K562 (cell line): ENCODE measurements around the gene NKAPL. TPM values are rescaled to one million over a fixed set of nuclear protein-coding genes. Genes with fewer than 3 reads are reported as not detected.

ENCODE experiments used
- ATAC-seq: fragments of 200-7000 bp; cut with Tn5 transposase; 3 replicates; pipeline ENCODE4 v1.9.1; 2020; ENCODE audit warnings: moderate library complexity
- BruUV-seq: library from RNA; stranded (reverse); fragments of 400-500 nt; replicated peaks from 2 replicates; lab custom pipeline; 2021; lab: Mats Ljungman, UMichigan
- CTCF ChIA-PET: fragments of 300-600 bp; formaldehyde crosslinking; extraction: SDS; loops from one replicate; lab custom pipeline; 2021; ENCODE audit warnings: low intra/inter-chr PET ratio; lab: Yijun Ruan, JAX
- POLR2A ChIA-PET: fragments of 300-600, 350-650 bp; sonication (Branson Sonifier 250); formaldehyde crosslinking; extraction: SDS; loops from one replicate; lab custom pipeline; 2021; ENCODE audit warnings: antibody characterized with exemption, inconsistent platforms; lab: Yijun Ruan, JAX
- DNase-seq, 4 experiments: peaks; one replicate each; pipeline versions ENCODE4 v3.0.0 to v3.0.0-alpha.2; 2011 to 2018; ENCODE audit warnings: low spot score in 3 of 4, mixed read lengths in 3 of 4; ENCODE audit errors: extremely low read depth in 1 of 4
- FAIRE-seq: peaks from 2 replicates; lab custom pipeline; 2011; peaks lifted over from hg19 to GRCh38; lab: Jason Lieb, UNC
- H2AFZ ChIP-seq: 2 replicates; pipeline ENCODE4 v1.6.0; 2011; ENCODE audit warnings: low read depth, low read length, control low read depth, inconsistent platforms
- H3K27ac ChIP-seq: fragments of 200-600 bp; 3 replicates; pipeline ENCODE4 v1.8.0; 2011; ENCODE audit warnings: low read depth, mild to moderate bottlenecking, control low read depth, inconsistent platforms, low read length, moderate library complexity, mixed read lengths; ENCODE audit errors: extremely low read depth
- H3K27me3 ChIP-seq, 2 experiments: fragments of 300-600 bp in 1 of 2; 2 replicates in 1 of 2; 3 replicates in 1 of 2; pipeline versions ENCODE4 v1.6.0 to v1.8.0; 2011; ENCODE audit warnings: inconsistent platforms in 2 of 2, low read length in 2 of 2, mild to moderate bottlenecking in 1 of 2, mixed read lengths in 1 of 2, moderate library complexity in 1 of 2; ENCODE audit not compliant: control insufficient read depth in 2 of 2, insufficient read depth in 2 of 2
- H3K36me3 ChIP-seq: fragments of 300-600 bp; 3 replicates; pipeline ENCODE4 v1.8.0; 2011; ENCODE audit warnings: mild to moderate bottlenecking, low read length, inconsistent platforms; ENCODE audit not compliant: control insufficient read depth, insufficient read depth
- H3K4me1 ChIP-seq, 2 experiments: fragments of 200-600 bp in 1 of 2; replicated peaks in 1 of 2; 2 replicates in 1 of 2; 3 replicates in 1 of 2; pipeline versions ENCODE4 v1.5.1 to v1.8.0; 2011; ENCODE audit warnings: inconsistent platforms in 2 of 2, low read length in 2 of 2, mild to moderate bottlenecking in 1 of 2, mixed read lengths in 1 of 2, moderate library complexity in 1 of 2; ENCODE audit not compliant: control insufficient read depth in 2 of 2, insufficient read depth in 2 of 2
- H3K4me2 ChIP-seq: 2 replicates; pipeline ENCODE4 v1.6.1; 2011; ENCODE audit warnings: low read length, control low read depth, inconsistent platforms, mixed read lengths; ENCODE audit not compliant: insufficient read depth
- H3K4me3 ChIP-seq: fragments of 200-600 bp; sonication (generic), shearing (Covaris generic); 2 replicates; pipeline ENCODE4 v1.5.1; 2016; ENCODE audit warnings: control low read depth, inconsistent platforms
- H3K79me2 ChIP-seq: fragments of 200-600 bp; 3 replicates; pipeline ENCODE4 v1.8.0; 2011; ENCODE audit warnings: low read length, inconsistent platforms; ENCODE audit not compliant: control insufficient read depth, insufficient read depth
- H3K9ac ChIP-seq, 2 experiments: 2 replicates each; pipeline versions ENCODE4 v1.6.0 to v1.6.1; 2011; ENCODE audit warnings: low read depth in 2 of 2, low read length in 2 of 2, control low read depth in 1 of 2, inconsistent platforms in 1 of 2, mild to moderate bottlenecking in 1 of 2, mixed read lengths in 1 of 2; ENCODE audit not compliant: insufficient read depth in 1 of 2
- H3K9me1 ChIP-seq: one replicate; pipeline ENCODE4 v1.6.0; 2011; ENCODE audit warnings: inconsistent platforms, mild to moderate bottlenecking, low read length, moderate library complexity; ENCODE audit not compliant: control insufficient read depth, insufficient read depth
- H3K9me3 ChIP-seq: replicated peaks from 2 replicates; pipeline ENCODE4 v1.5.1; 2011; ENCODE audit warnings: low read depth, low read length, inconsistent platforms; ENCODE audit not compliant: control insufficient read depth, insufficient read depth
- H4K20me1 ChIP-seq: replicated peaks from 2 replicates; pipeline ENCODE4 v1.6.1; 2011; ENCODE audit warnings: low read length, inconsistent platforms, mixed read lengths; ENCODE audit not compliant: control insufficient read depth, insufficient read depth
- BCL6 ChIP-seq: fragments of 250-450 bp; sonication (Bioruptor Pico); IDR thresholded peaks from 2 replicates; pipeline ENCODE4 v1.4.0; 2020
- BRF1 ChIP-seq: IDR thresholded peaks from 3 replicates; pipeline ENCODE4 v1.6.1; 2011; ENCODE audit warnings: borderline replicate concordance, mild to moderate bottlenecking; ENCODE audit not compliant: insufficient read length; ENCODE audit errors: extremely low read depth
- EWSR1 ChIP-seq: fragments of 450-650 bp; IDR thresholded peaks from 2 replicates; pipeline ENCODE4 v1.6.1; 2018; ENCODE audit warnings: borderline replicate concordance, mild to moderate bottlenecking, low read depth, moderate library complexity; ENCODE audit not compliant: partially characterized antibody
- MYBL2 ChIP-seq, 2 experiments: fragments of 450-650 bp in 1 of 2; sonication (generic) in 1 of 2; formaldehyde crosslinking in 1 of 2; IDR thresholded peaks; 2 replicates each; pipeline versions ENCODE4 v1.6.1 to v1.8.1; 2017 to 2022; ENCODE audit warnings: borderline replicate concordance in 1 of 2, inconsistent platforms in 1 of 2, low read depth in 1 of 2, mild to moderate bottlenecking in 1 of 2, missing genetic modification reagents in 1 of 2, moderate library complexity in 1 of 2
- ZNF655 ChIP-seq: fragments of 250-450 bp; sonication (Bioruptor Pico); IDR thresholded peaks from 2 replicates; pipeline ENCODE4 v1.5.0; 2021
- WGBS: fragments of 100-300 bp; shearing (Covaris generic); methylation state at CpG from one replicate; pipeline ENCODE4 v1.1.6; 2016; ENCODE audit warnings: low coverage, mixed read lengths; ENCODE audit not compliant: insufficient coverage; ENCODE audit errors: missing lambda C conversion rate; 5-methylcytosine and 5-hydroxymethylcytosine counted together
- in situ Hi-C: fragments of 300-500 bp; cut with MboI; formaldehyde crosslinking; loops from 4 replicates; pipeline ENCODE4 v1.15.0; 2018; ENCODE audit warnings: inconsistent platforms, mixed read lengths
- intact Hi-C: fragments of 100-400 bp; cut with micrococcal nuclease; formaldehyde crosslinking; loops from 2 replicates; pipeline ENCODE4 v1.14.2; 2022
- polyA plus RNA-seq, 8 experiments: library from polyadenylated mRNA; depleted of rRNA in 4 of 8; stranded (reverse) in 5 of 8; unstranded in 3 of 8; fragments of >200 nt; fragmentation: Nextera tagmentation in 2 of 8; fragmentation: Illumina TruSeq in 1 of 8; extraction: Ambion mirVana in 2 of 8; extraction: Trizol in 1 of 8; gene quantifications; 2 replicates each; pipeline versions ENCODE4 v1.2.1 to v1.2.3, GENCODE V29; 2011 to 2014; ENCODE audit warnings: inconsistent platforms in 1 of 8, missing spikeins in 1 of 8
- total RNA-seq, 7 experiments: library from RNA; depleted of rRNA in 6 of 7; stranded (reverse); fragments of >200 nt in 6 of 7; fragmentation: Illumina TruSeq in 2 of 7; extraction: Trizol in 2 of 7; gene quantifications; 2 replicates each; pipeline versions ENCODE4 v1.2.1 to v1.2.3, GENCODE V29; 2011 to 2021; ENCODE audit warnings: low replicate concordance in 1 of 7

The NKAPL gene
- total and polyA plus RNA-seq, 9 of the 15 experiments (the other 6 are each of a cell fraction or from before 2014, with no cell fraction given) = not detected

- CTCF ChIA-PET = no interaction called here
- 69% methylated on average over 6 of the region's 6 CpGs for WGBS
Measured at GRCh38 chr6:28245206-28245941, 13.7 kb upstream of the NKAPL start.

More at GRCh38 chr6:28245206-28245941, 13.7 kb upstream of the NKAPL start:
- H3K4me1 ChIP-seq = no peaks in the 10 kb centered on the region
- no peak overlapping the region for H3K4me2 ChIP-seq
- DNase-seq = no peak
- H3K9me1 ChIP-seq = no peaks in the 10 kb centered on the region
- no peak overlapping the region for H2AFZ ChIP-seq
- in situ Hi-C loops = no loop called here
- no peak for ATAC-seq
- H3K9me3 ChIP-seq = no peaks in the 10 kb centered on the region
- POLR2A ChIA-PET = interaction anchor here (0.6 to 1.7 kb wide), 5 partner anchors 8 to 204 kb away, joined by 3 to 11 read pairs (median 4); partner anchors contain the start of genes PGBD1 and ZSCAN26
- FAIRE-seq = no peak
- no peak overlapping the region for H3K9ac ChIP-seq
- H3K4me3 ChIP-seq = no peak overlapping the region
- H3K36me3 ChIP-seq = peaks cover 46% of the 10 kb centered on the region; the same call in 2 of the 3 replicates
- TF ChIP-seq BRF1 (no peak), MYBL2 (IDR thresholded peaks at IDR 0.05; ENCODE audit: low read depth) (no peak), MYBL2 (CRISPR knock-in tag; IDR thresholded peaks at IDR 0.05; ENCODE audit: borderline replicate concordance) (no peak), EWSR1 (no peak), BCL6 (no peak), ZNF655 (no peak)
- TF ChIP-seq, all 486 proteins: peak for 0
- H3K27ac ChIP-seq = no peak overlapping the region
- no TSS peak for BruUV-seq
- H4K20me1 ChIP-seq = no peaks in the 10 kb centered on the region
- no peaks in the 10 kb centered on the region for H3K79me2 ChIP-seq
- H3K27me3 ChIP-seq = no peaks in the 10 kb centered on the region
- intact Hi-C loops = no loop called here
